Bronchial smooth muscle cell (primary cell): Measurements from ENCODE around the gene ARHGDIG. TPM values are rescaled to one million over a fixed set of nuclear protein-coding genes. Genes with fewer than 3 reads are reported as not detected.

Experiments used
- total RNA-seq: library from RNA; depleted of rRNA; stranded (reverse); fragments of >200 nt; gene quantifications from 2 replicates; pipeline ENCODE4 v1.2.1, GENCODE V29; 2014

The ARHGDIG gene
- total RNA-seq = 0.77 and 0.79 TPM in 2 replicates

GRCh38 chr16:280552-280951, at the start of gene ARHGDIG:
Gene ARHGDIG (plus strand): TSS chr16:280591. CDS start chr16:280681, 90 bp downstream.

GRCh38 chr16:234468-235305, 45.7 kb upstream of the ARHGDIG start, which contains the start of gene FAM234A:
Gene FAM234A (plus strand): TSS chr16:234821. CDS start chr16:254414, 19,593 bp downstream.

GRCh38 chr16:275786-276232, 4.6 kb upstream of the ARHGDIG start, which contains the start of gene RGS11:
Gene RGS11 (minus strand): TSS chr16:275944. CDS start chr16:275911, 33 bp downstream.

GRCh38 chr16:283033-283805, 2.8 kb downstream of the ARHGDIG start, which contains the start of gene PDIA2:
Gene PDIA2 (plus strand): TSS chr16:283164. CDS start chr16:283170, 6 bp downstream.

Other genes with a start within 250 kb of the ARHGDIG start
- gene POLR3K, start 227.0 kb upstream of the ARHGDIG start, total RNA-seq = 2.7 TPM in 2 replicates
- 38.6 and 42.2 TPM in 2 replicates for gene SNRNP25, start 226.8 kb upstream of the ARHGDIG start, total RNA-seq
- 32.3 and 46.5 TPM in 2 replicates for gene RHBDF1, start 208.0 kb upstream of the ARHGDIG start, total RNA-seq
- gene MPG, start 202.4 kb upstream of the ARHGDIG start, total RNA-seq = 125 and 225 TPM in 2 replicates
- 6.5 and 11.0 TPM in 2 replicates for gene NPRL3, start 141.9 kb upstream of the ARHGDIG start, total RNA-seq
- not detected in 2 replicates for gene HBZ, start 127.9 kb upstream of the ARHGDIG start, total RNA-seq
- not detected in 2 replicates for gene HBM, start 114.6 kb upstream of the ARHGDIG start, total RNA-seq
- gene HBA2, start 107.7 kb upstream of the ARHGDIG start, total RNA-seq = not detected in 2 replicates
- not detected in 2 replicates for gene HBA1, start 103.9 kb upstream of the ARHGDIG start, total RNA-seq
- gene HBQ1, start 100.1 kb upstream of the ARHGDIG start, total RNA-seq = not detected in 2 replicates
- 23.3 and 28.8 TPM in 2 replicates for gene LUC7L, start 51.1 kb upstream of the ARHGDIG start, total RNA-seq
- gene FAM234A, start 45.8 kb upstream of the ARHGDIG start, total RNA-seq = 31.5 and 39.1 TPM in 2 replicates
- 1.4 and 7.2 TPM in 2 replicates for gene RGS11, start 4.6 kb upstream of the ARHGDIG start, total RNA-seq
- under 0.01 and 0.17 TPM in 2 replicates for gene PDIA2, start 2.6 kb downstream of the ARHGDIG start, total RNA-seq
- gene AXIN1, start 72.1 kb downstream of the ARHGDIG start, total RNA-seq = 14.2 and 17.5 TPM in 2 replicates
- 58.6 and 85.7 TPM in 2 replicates for gene MRPL28, start 89.9 kb downstream of the ARHGDIG start, total RNA-seq
- 73.8 and 99.2 TPM in 2 replicates for gene PGAP6, start 101.4 kb downstream of the ARHGDIG start, total RNA-seq
- gene NME4, start 116.6 kb downstream of the ARHGDIG start, total RNA-seq = 47.2 and 78.2 TPM in 2 replicates
- 3.7 and 11.8 TPM in 2 replicates for gene DECR2, start 121.3 kb downstream of the ARHGDIG start, total RNA-seq
- gene RAB11FIP3, start 145.1 kb downstream of the ARHGDIG start, total RNA-seq = 17.5 and 18.0 TPM in 2 replicates
- gene CAPN15, start 247.1 kb downstream of the ARHGDIG start, total RNA-seq = 13.9 and 15.9 TPM in 2 replicates